ENCODE data around the gene LSAMP. TPM values are rescaled to one million over a fixed set of nuclear protein-coding genes. Genes with fewer than 3 reads are reported as not detected.

Gene LSAMP
- total RNA-seq, 1 experiment from 2014 or later, result 0.90 TPM

DNA sequence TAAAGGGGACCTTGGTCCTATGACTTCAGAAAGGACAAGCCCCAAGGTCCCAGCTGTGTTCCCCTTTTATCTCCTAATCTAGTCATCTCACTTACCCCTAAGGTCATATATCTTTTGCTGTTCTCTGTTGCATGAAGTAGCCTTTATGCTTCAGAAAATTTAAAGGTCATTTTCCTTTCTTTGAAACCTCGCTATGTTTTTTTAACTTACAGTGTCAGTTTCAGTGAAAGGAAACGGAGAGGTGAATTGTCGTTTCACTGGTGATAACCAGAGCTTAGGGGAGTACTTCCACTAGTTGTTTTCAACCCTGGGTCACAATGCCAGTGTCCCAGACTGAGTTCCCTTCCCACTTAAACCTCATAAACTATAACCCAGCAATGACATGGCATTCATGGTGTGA, 464.6 kb downstream of the LSAMP start:
- H2AK5ac ChIP-seq (ENCODE audit: insufficient read length, low read length), result no peak overlapping the region

More for the DNA sequence above, 464.6 kb downstream of the LSAMP start:
- no peaks in the 10 kb centered on the region for H3K27me3 Mint-ChIP-seq (ENCODE audit: low read depth)
- Histone ChIP-seq H2BK120ac (ENCODE audit: low read depth, low read length, poor library complexity, severe bottlenecking) (no peak overlapping the region), H3K79me1 (ENCODE audit: insufficient read depth, low read depth, low read length, poor library complexity, severe bottlenecking) (no peaks in the 10 kb centered on the region), H2BK15ac (ENCODE audit: low read depth, low read length) (no peak overlapping the region), H3K23ac (ENCODE audit: insufficient read length, low read depth, low read length) (no peak overlapping the region), H3K4ac (ENCODE audit: low read depth, low read length) (no peak overlapping the region), H3K18ac (ENCODE audit: insufficient read length, low read depth, low read length) (no peak overlapping the region), H3K9me3 (ENCODE audit: control insufficient read depth, low read depth, low read length) (no peaks in the 10 kb centered on the region), H3K79me2 (ENCODE audit: insufficient read depth, low read length) (no peaks in the 10 kb centered on the region), H2AFZ (ENCODE audit: low read length) (no peak overlapping the region), H3K23me2 (ENCODE audit: insufficient read length, low read depth, low read length, poor library complexity, severe bottlenecking) (no peaks in the 10 kb centered on the region), H3T11ph (ENCODE audit: low read length) (no peak overlapping the region), H3K4me1 (ENCODE audit: insufficient read depth, low read length) (no peaks in the 10 kb centered on the region), H4K20me1 (ENCODE audit: control insufficient read depth, insufficient read depth, insufficient read length) (no peaks in the 10 kb centered on the region), H4K8ac (replicated peaks; ENCODE audit: insufficient read length, low read depth, low read length) (no peak overlapping the region), H2BK5ac (ENCODE audit: insufficient read length, low read length) (no peak overlapping the region), H3K4me2 (ENCODE audit: insufficient read depth, insufficient read length, low read length) (no peak overlapping the region), H2BK12ac (ENCODE audit: insufficient read length, low read depth, low read length) (no peak overlapping the region), H4K91ac (ENCODE audit: insufficient read length, low read depth, low read length) (no peak overlapping the region), H3K9ac (ENCODE audit: extremely low read depth, insufficient read length, low read length) (no peak overlapping the region), H3K27me3 (ENCODE audit: insufficient read depth, low read length) (no peaks in the 10 kb centered on the region), H2BK20ac (ENCODE audit: low read depth, low read length, poor library complexity, severe bottlenecking) (no peak overlapping the region), H4K5ac (ENCODE audit: insufficient read length, low read depth, low read length) (no peak overlapping the region), H3K27ac (ENCODE audit: insufficient read length, low read depth, low read length) (no peak overlapping the region), H3K14ac (ENCODE audit: insufficient read depth, low read length) (no peak overlapping the region), H3K56ac (ENCODE audit: insufficient read length, low read depth, low read length) (no peak overlapping the region)
- no peak overlapping the region for H3K4me3 Mint-ChIP-seq
- TF ChIP-seq, protein P1, sequence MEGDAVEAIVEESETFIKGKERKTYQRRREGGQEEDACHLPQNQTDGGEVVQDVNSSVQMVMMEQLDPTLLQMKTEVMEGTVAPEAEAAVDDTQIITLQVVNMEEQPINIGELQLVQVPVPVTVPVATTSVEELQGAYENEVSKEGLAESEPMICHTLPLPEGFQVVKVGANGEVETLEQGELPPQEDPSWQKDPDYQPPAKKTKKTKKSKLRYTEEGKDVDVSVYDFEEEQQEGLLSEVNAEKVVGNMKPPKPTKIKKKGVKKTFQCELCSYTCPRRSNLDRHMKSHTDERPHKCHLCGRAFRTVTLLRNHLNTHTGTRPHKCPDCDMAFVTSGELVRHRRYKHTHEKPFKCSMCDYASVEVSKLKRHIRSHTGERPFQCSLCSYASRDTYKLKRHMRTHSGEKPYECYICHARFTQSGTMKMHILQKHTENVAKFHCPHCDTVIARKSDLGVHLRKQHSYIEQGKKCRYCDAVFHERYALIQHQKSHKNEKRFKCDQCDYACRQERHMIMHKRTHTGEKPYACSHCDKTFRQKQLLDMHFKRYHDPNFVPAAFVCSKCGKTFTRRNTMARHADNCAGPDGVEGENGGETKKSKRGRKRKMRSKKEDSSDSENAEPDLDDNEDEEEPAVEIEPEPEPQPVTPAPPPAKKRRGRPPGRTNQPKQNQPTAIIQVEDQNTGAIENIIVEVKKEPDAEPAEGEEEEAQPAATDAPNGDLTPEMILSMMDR (conservative IDR thresholded peaks at IDR 0.05), result no peak
- no CpG with 5 or more reads among the region's 3 CpGs for WGBS (ENCODE audit: extremely low coverage, insufficient read length, low lambda C conversion rate)
- peaks cover 2 to 5% of the 10 kb centered on the region in 2 experiments; a peak in 2 of 5 replicates for H3K9me3 Mint-ChIP-seq
- H3K36me3 Mint-ChIP-seq (ENCODE audit: insufficient read depth in 1 of 3, low read depth in 3 of 3), result peaks cover 0 to 10% (median 0%) of the 10 kb centered on the region in 3 experiments; a peak in 2 of 7 replicates
- DNase-seq, result no peak
- H3K4me1 Mint-ChIP-seq, result peaks cover 20 to 27% of the 10 kb centered on the region in 2 experiments
- no peak overlapping the region; a peak in 1 of 7 replicates for H3K27ac Mint-ChIP-seq
